Measurements from ENCODE around the gene ARID3A.

The ARID3A gene

GRCh38 chr19:919199-920050 lies 6.4 kb upstream of the ARID3A start:
- H3K23ac ChIP-seq (ENCODE audit: low read depth, low read length, poor library complexity), result peak overlapping the region; percentile 58
- H2BK12ac ChIP-seq (ENCODE audit: low read length), result peak overlapping the region; percentile 24
- H3K4ac ChIP-seq (ENCODE audit: low read length), result peak overlapping the region; percentile 11
- peak overlapping the region; percentile 83 for H3K9ac ChIP-seq (ENCODE audit: low read depth, low read length, poor library complexity)
- H3K9me3 ChIP-seq (replicated peaks in 1 of 2; ENCODE audit: control insufficient read depth in 2 of 2, insufficient read depth in 1 of 2, low read depth in 1 of 2, low read length in 2 of 2), result no peaks in the 10 kb centered on the region
- peak overlapping the region; percentile 84 for H2BK5ac ChIP-seq (ENCODE audit: low read length)
- peak overlapping the region; percentile 89 for H2BK15ac ChIP-seq (ENCODE audit: low read length)
- peak overlapping the region; percentile 54 for H2BK120ac ChIP-seq (ENCODE audit: low read depth, low read length)
- H4K8ac ChIP-seq (ENCODE audit: low read depth, low read length), result no peak overlapping the region
- peaks cover 0 to 46% (median 24%) of the 10 kb centered on the region in 3 experiments for H3K27me3 ChIP-seq (ENCODE audit: control insufficient read depth in 3 of 3, insufficient read depth in 3 of 3, low read depth in 1 of 3, low read length in 3 of 3)
- H3K36me3 ChIP-seq (replicated peaks in 1 of 2; ENCODE audit: control insufficient read depth in 2 of 2, insufficient read depth in 2 of 2, low read length in 2 of 2), result peaks cover 0 to 14% of the 10 kb centered on the region in 2 donors
- H3K4me2 ChIP-seq (ENCODE audit: insufficient read depth, low read length, poor library complexity, severe bottlenecking), result peak overlapping the region; percentile 54
- no peak overlapping the region for H2AFZ ChIP-seq (ENCODE audit: low read length)
- H4K91ac ChIP-seq (ENCODE audit: low read depth, low read length, poor library complexity), result no peak overlapping the region
- no peaks in the 10 kb centered on the region for H3K79me1 ChIP-seq (ENCODE audit: low read depth, low read length)
- H3K27ac ChIP-seq (replicated peaks; ENCODE audit: low read length), result no peak overlapping the region
- peaks cover 3 to 6% of the 10 kb centered on the region in 2 donors for H3K4me1 ChIP-seq (ENCODE audit: control insufficient read depth in 2 of 2, insufficient read depth in 1 of 2, low read depth in 1 of 2, low read length in 2 of 2)
- peak overlapping the region; percentile 59 to 67 for H3K4me3 ChIP-seq (ENCODE audit: low read length in 2 of 2)
- peak overlapping the region; percentile 21 for H3K14ac ChIP-seq (ENCODE audit: low read length)
- WGBS, 2 donors (ENCODE audit: extremely low coverage in 2 of 2, insufficient read length in 2 of 2, insufficient replicate concordance in 1 of 2), result no CpG with 5 or more reads among the region's 68 CpGs
- H2AK5ac ChIP-seq (ENCODE audit: low read depth, low read length), result peak overlapping the region; percentile 90
- no peak for DNase-seq (ENCODE audit: low spot score)
- peak overlapping the region; percentile 80 for H3K18ac ChIP-seq (ENCODE audit: low read length)

GRCh38 chr19:920051-920864 lies 5.6 kb upstream of the ARID3A start:
- Histone ChIP-seq H4K8ac (ENCODE audit: low read depth, low read length) (no peak overlapping the region), H3K4me2 (ENCODE audit: insufficient read depth, low read length, poor library complexity, severe bottlenecking) (peak overlapping the region; percentile 54), H2BK12ac (ENCODE audit: low read length) (peak overlapping the region; percentile 73), H2BK15ac (ENCODE audit: low read length) (peak overlapping the region; percentile 89), H2BK120ac (ENCODE audit: low read depth, low read length) (peak overlapping the region; percentile 54), H3K18ac (ENCODE audit: low read length) (peak overlapping the region; percentile 78), H3K4me1 (ENCODE audit: control insufficient read depth in 2 of 2, insufficient read depth in 1 of 2, low read depth in 1 of 2, low read length in 2 of 2) (peaks cover 5 to 11% of the 10 kb centered on the region in 2 donors), H3K4me3 (ENCODE audit: low read length in 2 of 2) (peak overlapping the region in 1 of 2 donors; percentile 55), H3K27me3 (ENCODE audit: control insufficient read depth in 3 of 3, insufficient read depth in 3 of 3, low read depth in 1 of 3, low read length in 3 of 3) (peaks cover 0 to 49% (median 24%) of the 10 kb centered on the region in 3 experiments), H3K36me3 (replicated peaks in 1 of 2; ENCODE audit: control insufficient read depth in 2 of 2, insufficient read depth in 2 of 2, low read length in 2 of 2) (peaks cover 0 to 14% of the 10 kb centered on the region in 2 donors), H4K91ac (ENCODE audit: low read depth, low read length, poor library complexity) (no peak overlapping the region), H3K14ac (ENCODE audit: low read length) (peak overlapping the region; percentile 89), H2AFZ (ENCODE audit: low read length) (no peak overlapping the region), H3K23ac (ENCODE audit: low read depth, low read length, poor library complexity) (peak overlapping the region; percentile 55), H3K9ac (ENCODE audit: low read depth, low read length, poor library complexity) (peak overlapping the region; percentile 70), H2BK5ac (ENCODE audit: low read length) (peak overlapping the region; percentile 84), H3K9me3 (replicated peaks in 1 of 2; ENCODE audit: control insufficient read depth in 2 of 2, insufficient read depth in 1 of 2, low read depth in 1 of 2, low read length in 2 of 2) (no peaks in the 10 kb centered on the region), H3K79me1 (ENCODE audit: low read depth, low read length) (no peaks in the 10 kb centered on the region), H3K4ac (ENCODE audit: low read length) (peak overlapping the region; percentile 11), H2AK5ac (ENCODE audit: low read depth, low read length) (peak overlapping the region; percentile 90), H3K27ac (replicated peaks; ENCODE audit: low read length) (no peak overlapping the region)
- DNase-seq (ENCODE audit: low spot score), result no peak
- no CpG with 5 or more reads among the region's 84 CpGs for WGBS, 2 donors (ENCODE audit: extremely low coverage in 2 of 2, insufficient read length in 2 of 2, insufficient replicate concordance in 1 of 2)

DNA sequence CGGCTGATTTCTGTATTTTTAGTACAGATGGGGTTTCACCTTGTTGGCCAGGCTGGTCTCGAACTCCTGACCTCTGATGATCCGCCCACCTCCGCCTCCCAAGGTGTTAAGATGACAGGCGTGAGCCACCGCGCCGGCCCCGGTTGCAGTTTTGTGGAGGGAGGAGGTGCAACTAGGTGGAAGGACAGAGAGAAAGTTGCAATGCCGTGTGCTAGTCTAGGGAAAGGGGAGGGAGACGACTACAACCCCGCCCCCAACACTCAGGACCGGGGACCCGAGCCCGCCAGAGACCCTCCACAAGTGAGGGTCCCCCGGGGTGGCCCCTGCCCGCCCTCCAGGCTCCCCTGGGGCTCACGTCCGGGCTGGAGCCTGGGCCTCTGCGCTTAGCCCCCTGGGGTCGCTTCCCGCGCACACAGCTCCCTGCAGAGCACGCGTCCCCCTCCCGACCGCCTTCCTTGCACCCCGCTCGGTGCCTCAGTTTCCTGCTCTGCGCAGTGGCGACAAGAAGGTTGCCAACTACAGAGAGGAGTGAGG lies 1.2 kb upstream of the ARID3A start:
- H2AFZ ChIP-seq (ENCODE audit: low read length), result peak overlapping the region; percentile 97
- H3K36me3 ChIP-seq (replicated peaks in 1 of 2; ENCODE audit: control insufficient read depth in 2 of 2, insufficient read depth in 2 of 2, low read length in 2 of 2), result peaks cover 6 to 23% of the 10 kb centered on the region in 2 donors
- no peak for DNase-seq (ENCODE audit: low spot score)
- no CpG with 5 or more reads among the region's 31 CpGs for WGBS, 2 donors (ENCODE audit: extremely low coverage in 2 of 2, insufficient read length in 2 of 2, insufficient replicate concordance in 1 of 2)
- peak overlapping the region; percentile 75 for H3K14ac ChIP-seq (ENCODE audit: low read length)
- H3K79me1 ChIP-seq (ENCODE audit: low read depth, low read length), result peaks cover 10% of the 10 kb centered on the region
- no peak overlapping the region for H3K27ac ChIP-seq (replicated peaks; ENCODE audit: low read length)
- H3K4me1 ChIP-seq (ENCODE audit: control insufficient read depth in 2 of 2, insufficient read depth in 1 of 2, low read depth in 1 of 2, low read length in 2 of 2), result peaks cover 9 to 10% of the 10 kb centered on the region in 2 donors
- H3K4me3 ChIP-seq (ENCODE audit: low read length in 2 of 2), result peak overlapping the region; percentile 69 to 97
- H3K4ac ChIP-seq (ENCODE audit: low read length), result no peak overlapping the region
- no peak overlapping the region for H4K91ac ChIP-seq (ENCODE audit: low read depth, low read length, poor library complexity)
- H3K23ac ChIP-seq (ENCODE audit: low read depth, low read length, poor library complexity), result peak overlapping the region; percentile 93
- peak overlapping the region; percentile 87 for H3K9ac ChIP-seq (ENCODE audit: low read depth, low read length, poor library complexity)
- H2AK5ac ChIP-seq (ENCODE audit: low read depth, low read length), result peak overlapping the region; percentile 94
- H2BK12ac ChIP-seq (ENCODE audit: low read length), result peak overlapping the region; percentile 94
- peak overlapping the region; percentile 60 for H2BK5ac ChIP-seq (ENCODE audit: low read length)
- H2BK15ac ChIP-seq (ENCODE audit: low read length), result peak overlapping the region; percentile 95
- peak overlapping the region; percentile 80 for H3K4me2 ChIP-seq (ENCODE audit: insufficient read depth, low read length, poor library complexity, severe bottlenecking)
- H4K8ac ChIP-seq (ENCODE audit: low read depth, low read length), result peak overlapping the region; percentile 43
- peak overlapping the region; percentile 89 for H2BK120ac ChIP-seq (ENCODE audit: low read depth, low read length)
- H3K27me3 ChIP-seq (ENCODE audit: control insufficient read depth in 3 of 3, insufficient read depth in 3 of 3, low read depth in 1 of 3, low read length in 3 of 3), result peaks cover 0 to 20% (median 6%) of the 10 kb centered on the region in 3 experiments
- no peaks in the 10 kb centered on the region for H3K9me3 ChIP-seq (replicated peaks in 1 of 2; ENCODE audit: control insufficient read depth in 2 of 2, insufficient read depth in 1 of 2, low read depth in 1 of 2, low read length in 2 of 2)
- H3K18ac ChIP-seq (ENCODE audit: low read length), result peak overlapping the region; percentile 96

All from neuronal stem cell (in vitro differentiated cells).